Globus pallidus (tissue), 1 donor: ENCODE measurements around the gene RAC2.

Experiments
- DNase-seq: peaks from one replicate; pipeline ENCODE4 v3.0.0-alpha.2; 2015; ENCODE audit warnings: low spot score

RAC2 gene

GRCh38 chr22:37275622-37276021, 31.6 kb upstream of the RAC2 start:
- no peak for DNase-seq

- DNase-seq: no peak
Observed at GRCh38 chr22:37275134-37275533, 31.1 kb upstream of the RAC2 start.

GRCh38 chr22:37274380-37274862, 30.4 kb upstream of the RAC2 start:
- DNase-seq: peak; percentile 53

- no peak for DNase-seq
Observed at GRCh38 chr22:37273846-37274225, 29.8 kb upstream of the RAC2 start.

- no peak for DNase-seq
Observed at GRCh38 chr22:37273126-37273845, 29.2 kb upstream of the RAC2 start.

GRCh38 chr22:37270928-37271650, 27.0 kb upstream of the RAC2 start:
- no peak for DNase-seq

GRCh38 chr22:37269936-37270678, 26.0 kb upstream of the RAC2 start:
- DNase-seq: no peak

GRCh38 chr22:37267661-37268413, 23.8 kb upstream of the RAC2 start:
- DNase-seq: no peak

GRCh38 chr22:37267135-37267587, 23.1 kb upstream of the RAC2 start:
- no peak for DNase-seq

- no peak for DNase-seq
Observed at GRCh38 chr22:37266581-37267134, 22.6 kb upstream of the RAC2 start.

GRCh38 chr22:37263966-37264887, 20.2 kb upstream of the RAC2 start:
- no peak for DNase-seq

GRCh38 chr22:37262346-37262745, 18.3 kb upstream of the RAC2 start:
- no peak for DNase-seq

- no peak for DNase-seq
Observed at GRCh38 chr22:37260901-37261336, 16.9 kb upstream of the RAC2 start.

GRCh38 chr22:37260155-37260795, 16.2 kb upstream of the RAC2 start:
- DNase-seq: no peak

- DNase-seq: no peak
Observed at GRCh38 chr22:37259540-37260029, 15.5 kb upstream of the RAC2 start.

GRCh38 chr22:37258753-37259401, 14.8 kb upstream of the RAC2 start:
- no peak for DNase-seq

GRCh38 chr22:37258005-37258752, 14.1 kb upstream of the RAC2 start:
- no peak for DNase-seq

- DNase-seq: no peak
Observed at GRCh38 chr22:37256075-37256726, 12.1 kb upstream of the RAC2 start.
